ENCODE measurements around the gene ZCCHC18. TPM values are rescaled to one million over a fixed set of nuclear protein-coding genes. Genes with fewer than 3 reads are reported as not detected.
A peak's percentile ranks its signal among the peaks of the same experiment; 100 is the strongest.

ZCCHC18 gene
- total and polyA plus RNA-seq, 3 experiments from 2014 or later, result 2.9 to 7.0 (median 3.1) TPM

DNA sequence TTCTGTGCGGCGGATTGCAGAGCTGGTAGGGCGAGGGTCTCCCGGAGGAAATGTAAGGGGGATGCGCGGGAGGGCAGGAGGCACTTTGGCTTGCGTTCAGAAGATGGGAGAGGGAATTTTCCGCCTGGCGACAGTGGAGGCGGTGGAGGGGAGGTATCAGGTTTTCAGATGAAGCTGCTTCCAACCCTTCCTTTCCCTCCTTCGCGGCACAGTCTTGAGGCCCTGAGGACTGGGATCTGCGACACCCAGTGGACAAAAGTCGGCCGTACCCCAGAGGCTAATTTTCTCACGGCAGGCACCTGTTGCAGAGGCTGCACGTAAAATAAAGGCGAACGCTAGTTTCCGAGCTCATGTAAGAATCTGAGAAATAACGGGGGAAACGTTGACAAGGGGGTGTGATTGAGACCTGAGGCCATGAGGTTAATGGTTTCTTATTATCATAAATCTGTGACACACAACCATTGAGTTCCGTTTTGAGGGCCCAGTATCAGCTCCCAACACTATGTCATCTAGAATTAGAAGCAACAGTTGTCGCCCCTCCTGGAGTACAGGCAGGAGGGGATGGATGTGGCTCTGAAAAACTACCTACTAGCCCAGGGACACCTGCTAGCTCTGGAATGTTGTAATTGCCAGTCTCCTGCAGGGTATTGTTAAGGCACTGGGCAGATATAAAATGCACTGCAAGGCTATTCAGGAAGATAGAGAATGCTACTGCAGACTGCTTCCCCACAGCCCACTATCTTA is 1.1 kb downstream of the ZCCHC18 start:
- peak; percentile 41 to 73 (median 45) for DNase-seq
- Histone ChIP-seq H3K4me1 (ENCODE audit: insufficient read depth, low read length) (peaks cover 35% of the 10 kb centered on the region), H3K9me3 (ENCODE audit: low read length) (no peaks in the 10 kb centered on the region), H3K27me3 (ENCODE audit: insufficient read depth, low read length, poor library complexity, severe bottlenecking) (no peaks in the 10 kb centered on the region), H3K27ac (ENCODE audit: low read depth, low read length) (peak overlapping the region; percentile 67), H3K4me3 (ENCODE audit: low read length) (peak overlapping the region; percentile 62), H3K36me3 (ENCODE audit: insufficient read depth, low read length) (no peaks in the 10 kb centered on the region)
- Mint-ChIP-seq H3K4me1 (peaks cover 38 to 59% (median 51%) of the 10 kb centered on the region in 3 donors), H3K4me3 (peak overlapping the region; percentile 88 to 97 (median 93)), H3K36me3 (peaks cover 0 to 5% (median 0%) of the 10 kb centered on the region in 3 donors), H3K9me3 (no peaks in the 10 kb centered on the region), H3K27ac (peak overlapping the region; percentile 89 to 97 (median 94)), H3K27me3 (peaks cover 0 to 12% of the 10 kb centered on the region in 2 donors)
- ChIA-PET POLR2A (interaction anchor here (0.8 to 2.0 kb wide), 3 partner anchors 10 to 43 kb away, joined by 3 to 11 read pairs (median 7); partner anchors contain the start of gene SLC25A53), CTCF (interaction anchor here (0.6 to 3.4 kb wide), 11 partner anchors 10 to 268 kb away, joined by 3 to 36 read pairs (median 4); partner anchors contain the start of gene SLC25A53)

DNA sequence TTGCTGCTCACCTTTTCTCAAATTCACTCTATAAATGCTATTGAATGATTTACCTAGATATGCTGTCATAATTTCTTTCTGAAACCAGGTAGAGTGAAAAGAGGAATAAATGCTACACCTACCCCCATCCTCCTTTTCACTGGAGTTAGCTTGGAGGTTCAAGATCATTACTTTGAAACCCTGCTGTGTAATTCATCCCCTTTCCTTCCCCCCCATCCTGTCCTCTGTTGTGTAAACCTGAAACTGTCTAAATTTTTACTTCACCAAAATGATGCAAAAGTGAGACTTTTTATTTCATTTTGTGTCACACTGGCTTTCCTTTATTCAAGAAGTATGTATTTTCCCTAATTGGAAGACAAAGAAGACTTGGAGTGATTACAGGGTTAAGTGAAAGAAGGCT is 5.4 kb downstream of the ZCCHC18 start:
- peaks cover 18 to 37% (median 21%) of the 10 kb centered on the region in 3 donors for H3K4me1 Mint-ChIP-seq
- no peak for DNase-seq
- ChIA-PET CTCF (no interaction called here), POLR2A (no interaction called here)
- H3K27ac Mint-ChIP-seq, result peak overlapping the region in 3 of 8 donors; percentile 11 to 67 (median 33)
- H3K27me3 ChIP-seq (ENCODE audit: insufficient read depth, low read length, poor library complexity, severe bottlenecking), result no peaks in the 10 kb centered on the region
- H3K4me3 ChIP-seq (ENCODE audit: low read length), result no peak overlapping the region
- H3K27ac ChIP-seq (ENCODE audit: low read depth, low read length), result no peak overlapping the region
- H3K36me3 Mint-ChIP-seq, result peaks cover 0 to 2% (median 0%) of the 10 kb centered on the region in 3 donors
- H3K9me3 ChIP-seq (ENCODE audit: low read length), result no peaks in the 10 kb centered on the region
- H3K27me3 Mint-ChIP-seq, result peaks cover 0 to 12% of the 10 kb centered on the region in 2 donors
- H3K9me3 Mint-ChIP-seq, result no peaks in the 10 kb centered on the region
- H3K4me3 Mint-ChIP-seq, result peak overlapping the region in 1 of 7 donors; percentile 27
- no peaks in the 10 kb centered on the region for H3K36me3 ChIP-seq (ENCODE audit: insufficient read depth, low read length)
- H3K4me1 ChIP-seq (ENCODE audit: insufficient read depth, low read length), result peaks cover 11% of the 10 kb centered on the region

DNA sequence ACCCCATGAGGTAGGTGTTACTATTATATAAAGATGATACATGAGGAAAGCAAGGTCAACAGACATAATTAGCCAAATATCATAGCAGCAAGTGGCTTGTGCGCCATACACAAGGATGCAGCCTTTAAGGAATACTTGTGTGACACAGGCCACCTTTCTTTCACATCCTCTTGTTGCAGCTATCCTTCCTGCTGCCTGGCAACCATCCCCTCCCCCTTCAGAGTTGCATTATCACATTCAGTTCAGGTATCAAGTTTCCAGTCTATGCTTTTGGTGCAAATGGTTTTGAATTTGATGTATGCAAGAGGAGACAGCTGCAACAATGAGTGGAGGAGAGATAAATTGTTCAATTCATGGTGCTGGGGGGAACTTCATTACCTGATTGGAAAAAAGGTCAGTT is 6.4 kb downstream of the ZCCHC18 start:
- ChIA-PET POLR2A (no interaction called here), CTCF (no interaction called here)
- Histone ChIP-seq H3K36me3 (ENCODE audit: insufficient read depth, low read length) (no peaks in the 10 kb centered on the region), H3K9me3 (ENCODE audit: low read length) (no peaks in the 10 kb centered on the region), H3K4me1 (ENCODE audit: insufficient read depth, low read length) (peaks cover 16% of the 10 kb centered on the region), H3K27ac (ENCODE audit: low read depth, low read length) (no peak overlapping the region), H3K4me3 (ENCODE audit: low read length) (no peak overlapping the region), H3K27me3 (ENCODE audit: insufficient read depth, low read length, poor library complexity, severe bottlenecking) (no peaks in the 10 kb centered on the region)
- H3K9me3 Mint-ChIP-seq, result no peaks in the 10 kb centered on the region
- no peak for DNase-seq
- no peak overlapping the region for H3K4me3 Mint-ChIP-seq
- peaks cover 18 to 39% (median 23%) of the 10 kb centered on the region in 3 donors for H3K4me1 Mint-ChIP-seq
- H3K27ac Mint-ChIP-seq, result peak overlapping the region in 1 of 8 donors; percentile 27
- peaks cover 0 to 2% (median 0%) of the 10 kb centered on the region in 3 donors for H3K36me3 Mint-ChIP-seq
- peaks cover 0 to 8% of the 10 kb centered on the region in 2 donors for H3K27me3 Mint-ChIP-seq

DNA sequence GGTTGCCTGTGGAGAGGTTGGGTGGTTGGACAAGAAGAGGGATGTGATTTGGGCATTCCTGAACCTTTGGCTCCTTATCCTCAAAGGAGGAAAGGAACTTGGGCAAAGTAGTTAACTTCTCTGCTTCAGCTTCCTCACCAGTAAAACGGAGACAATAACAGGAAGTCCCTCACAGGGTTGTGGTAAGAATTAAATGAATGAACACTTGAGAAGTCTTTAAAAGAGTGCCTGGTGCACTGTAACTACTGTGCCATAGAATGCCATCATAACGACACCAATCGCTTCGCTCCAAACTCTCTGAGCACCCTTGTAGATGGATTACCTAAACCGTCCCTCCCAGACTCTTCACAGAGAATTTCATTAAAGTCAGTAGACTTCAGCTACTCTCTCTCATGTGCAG is 10.5 kb downstream of the ZCCHC18 start:
- H3K4me3 ChIP-seq (ENCODE audit: low read length), result no peak overlapping the region
- DNase-seq, result peak in 1 of 5 donors; percentile 38
- ChIA-PET POLR2A (interaction anchor here (1.6 kb wide), 1 partner anchor 10 kb away, joined by 7 read pairs; the partner anchor contains the start of gene ZCCHC18), CTCF (interaction anchor here (0.9 to 1.8 kb wide), 3 partner anchors 10 to 205 kb away, joined by 3 to 11 read pairs (median 5); partner anchors contain the start of gene ZCCHC18)
- H3K36me3 Mint-ChIP-seq, result peaks cover 0 to 15% (median 0%) of the 10 kb centered on the region in 3 donors
- H3K4me3 Mint-ChIP-seq, result peak overlapping the region in 4 of 7 donors; percentile 42 to 55 (median 50)
- no peaks in the 10 kb centered on the region for H3K9me3 Mint-ChIP-seq
- no peaks in the 10 kb centered on the region for H3K36me3 ChIP-seq (ENCODE audit: insufficient read depth, low read length)
- peaks cover 15% of the 10 kb centered on the region for H3K4me1 ChIP-seq (ENCODE audit: insufficient read depth, low read length)
- H3K27ac Mint-ChIP-seq, result peak overlapping the region in 7 of 8 donors; percentile 59 to 90 (median 79)
- no peak overlapping the region for H3K27ac ChIP-seq (ENCODE audit: low read depth, low read length)
- H3K9me3 ChIP-seq (ENCODE audit: low read length), result no peaks in the 10 kb centered on the region
- peaks cover 0 to 6% of the 10 kb centered on the region in 2 donors for H3K27me3 Mint-ChIP-seq
- peaks cover 14 to 29% (median 19%) of the 10 kb centered on the region in 3 donors for H3K4me1 Mint-ChIP-seq
- H3K27me3 ChIP-seq (ENCODE audit: insufficient read depth, low read length, poor library complexity, severe bottlenecking), result no peaks in the 10 kb centered on the region

DNA sequence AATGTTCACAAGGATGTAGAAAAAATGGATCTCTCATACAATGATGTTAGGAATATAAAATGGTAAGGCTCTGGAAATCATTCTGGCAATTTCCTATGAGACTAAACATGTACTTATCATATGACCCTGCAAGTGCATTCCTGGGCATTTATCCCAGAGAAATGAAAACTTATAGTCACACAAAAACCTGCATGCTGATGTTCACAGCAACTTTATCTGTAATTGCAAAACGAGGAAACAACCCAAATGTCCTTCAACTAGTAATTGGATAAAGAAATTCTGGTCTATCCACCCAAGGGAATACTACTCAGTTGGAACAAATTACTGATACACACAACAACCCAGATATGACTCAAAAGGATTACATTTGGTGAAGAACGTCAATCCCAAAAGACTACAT is 14.5 kb downstream of the ZCCHC18 start:
- H3K27ac Mint-ChIP-seq, result no peak overlapping the region
- Histone ChIP-seq H3K4me3 (ENCODE audit: low read length) (no peak overlapping the region), H3K27ac (ENCODE audit: low read depth, low read length) (no peak overlapping the region), H3K27me3 (ENCODE audit: insufficient read depth, low read length, poor library complexity, severe bottlenecking) (no peaks in the 10 kb centered on the region), H3K36me3 (ENCODE audit: insufficient read depth, low read length) (no peaks in the 10 kb centered on the region), H3K4me1 (ENCODE audit: insufficient read depth, low read length) (peaks cover 15% of the 10 kb centered on the region), H3K9me3 (ENCODE audit: low read length) (no peaks in the 10 kb centered on the region)
- ChIA-PET CTCF (no interaction called here), POLR2A (no interaction called here)
- peaks cover 0 to 44% (median 0%) of the 10 kb centered on the region in 3 donors for H3K36me3 Mint-ChIP-seq
- no peak for DNase-seq
- H3K4me1 Mint-ChIP-seq, result peaks cover 14 to 24% (median 19%) of the 10 kb centered on the region in 3 donors
- no peaks in the 10 kb centered on the region for H3K9me3 Mint-ChIP-seq
- no peak overlapping the region for H3K4me3 Mint-ChIP-seq
- H3K27me3 Mint-ChIP-seq, result peaks cover 0 to 9% of the 10 kb centered on the region in 2 donors

DNA sequence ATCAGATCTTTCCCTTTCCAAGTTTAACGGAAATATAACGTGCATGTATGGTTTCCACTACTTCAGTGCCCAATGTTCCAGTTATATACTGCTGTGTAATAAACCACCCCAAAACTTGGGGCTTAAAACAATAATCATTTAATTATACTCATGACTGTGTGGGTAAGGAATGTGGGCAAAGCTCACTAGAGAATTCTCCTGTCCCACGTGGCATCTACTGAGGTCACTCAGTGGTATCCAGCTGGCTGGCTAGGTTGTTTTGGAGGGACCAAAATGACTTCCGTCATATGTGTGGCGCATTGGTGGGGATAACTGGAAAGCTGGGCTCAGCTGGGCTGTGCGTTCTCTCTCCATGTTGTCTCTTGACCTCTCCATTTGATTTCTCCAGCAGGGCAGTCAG is 18.5 kb downstream of the ZCCHC18 start:
- CTCF ChIA-PET, result no interaction called here
- H3K27ac Mint-ChIP-seq, result peak overlapping the region in 1 of 8 donors; percentile 38
- POLR2A ChIA-PET, result no interaction called here

DNA sequence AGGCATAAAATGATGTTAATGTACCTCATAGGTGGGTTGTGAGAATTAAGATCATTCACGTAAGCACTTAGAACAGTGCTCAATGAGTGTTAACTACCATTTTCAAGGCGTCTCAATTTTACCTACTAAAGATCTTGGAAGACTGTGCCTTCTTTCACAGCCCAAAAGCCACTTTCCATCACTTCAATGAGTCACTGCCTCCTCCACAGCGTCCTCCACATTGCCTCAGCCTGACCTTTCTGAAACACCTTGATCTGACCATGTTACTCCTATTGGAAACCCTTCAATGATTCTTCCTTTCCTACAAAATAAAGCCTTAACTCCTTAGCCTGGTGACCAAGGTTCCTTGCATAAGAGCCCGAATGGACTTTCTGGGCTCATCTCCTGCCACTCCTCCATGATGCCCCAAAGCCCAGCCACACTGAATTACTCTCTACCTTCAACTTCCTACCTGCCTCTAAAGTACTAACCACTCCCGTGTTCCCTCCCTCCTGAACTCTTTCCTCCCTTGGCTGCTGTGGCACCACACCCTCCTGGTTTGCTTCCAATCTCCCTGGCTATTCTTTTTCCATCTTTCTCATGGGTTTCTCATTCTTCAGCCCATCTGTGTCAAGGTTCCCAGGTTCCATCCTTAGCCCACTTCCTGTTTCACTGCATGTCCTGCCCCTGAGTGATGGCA is 22.4 kb downstream of the ZCCHC18 start:
- no peak overlapping the region for H3K27ac ChIP-seq (ENCODE audit: low read depth, low read length)
- peaks cover 22 to 34% (median 30%) of the 10 kb centered on the region in 3 donors for H3K4me1 Mint-ChIP-seq
- peaks cover 0 to 7% of the 10 kb centered on the region in 2 donors for H3K27me3 Mint-ChIP-seq
- no peaks in the 10 kb centered on the region for H3K9me3 Mint-ChIP-seq
- H3K27ac Mint-ChIP-seq, result peak overlapping the region in 5 of 8 donors; percentile 9 to 66 (median 15)
- POLR2A ChIA-PET, result no interaction called here
- H3K4me3 ChIP-seq (ENCODE audit: low read length), result no peak overlapping the region
- CTCF ChIA-PET, result no interaction called here
- no peaks in the 10 kb centered on the region for H3K27me3 ChIP-seq (ENCODE audit: insufficient read depth, low read length, poor library complexity, severe bottlenecking)
- peaks cover 0 to 27% (median 0%) of the 10 kb centered on the region in 3 donors for H3K36me3 Mint-ChIP-seq
- no peaks in the 10 kb centered on the region for H3K9me3 ChIP-seq (ENCODE audit: low read length)
- peaks cover 13% of the 10 kb centered on the region for H3K4me1 ChIP-seq (ENCODE audit: insufficient read depth, low read length)
- no peak for DNase-seq
- H3K4me3 Mint-ChIP-seq, result peak overlapping the region in 1 of 7 donors; percentile 16
- H3K36me3 ChIP-seq (ENCODE audit: insufficient read depth, low read length), result no peaks in the 10 kb centered on the region

More for the DNA sequence above, 18.5 kb downstream of the ZCCHC18 start:
- Histone ChIP-seq H3K4me1 (ENCODE audit: insufficient read depth, low read length) (peaks cover 10% of the 10 kb centered on the region), H3K27me3 (ENCODE audit: insufficient read depth, low read length, poor library complexity, severe bottlenecking) (no peaks in the 10 kb centered on the region), H3K9me3 (ENCODE audit: low read length) (no peaks in the 10 kb centered on the region), H3K36me3 (ENCODE audit: insufficient read depth, low read length) (no peaks in the 10 kb centered on the region), H3K27ac (ENCODE audit: low read depth, low read length) (no peak overlapping the region), H3K4me3 (ENCODE audit: low read length) (no peak overlapping the region)
- Mint-ChIP-seq H3K4me3 (no peak overlapping the region), H3K4me1 (peaks cover 16 to 22% (median 17%) of the 10 kb centered on the region in 3 donors), H3K9me3 (no peaks in the 10 kb centered on the region), H3K27me3 (peaks cover 0 to 10% of the 10 kb centered on the region in 2 donors), H3K36me3 (peaks cover 0 to 39% (median 0%) of the 10 kb centered on the region in 3 donors)
- no peak for DNase-seq

Data from CD8-positive, alpha-beta memory T cell (primary cell).